RWPE2 (cell line): ENCODE results near the gene SSBP3.

Source experiments
- ATAC-seq: fragments of 200-7000 bp; cut with Tn5 transposase; 3 replicates; pipeline ENCODE4 v1.9.1; 2021; ENCODE audit warnings: low read depth
- DNase-seq: peaks from one replicate; pipeline ENCODE4 v3.0.0-alpha.2; 2020; ENCODE audit warnings: low spot score
- H3K27ac ChIP-seq: fragments of 450-650 bp; 2 replicates; pipeline ENCODE4 v1.5.1; 2017; ENCODE audit warnings: mild to moderate bottlenecking; ENCODE audit not compliant: poor library complexity, severe bottlenecking
- H3K27me3 ChIP-seq: fragments of 250-450 bp; sonication (Bioruptor Pico); 2 replicates; pipeline ENCODE4 v1.5.1; 2021; ENCODE audit warnings: mild to moderate bottlenecking, moderate library complexity; ENCODE audit not compliant: insufficient read depth, poor library complexity, severe bottlenecking
- H3K36me3 ChIP-seq: fragments of 250-450 bp; sonication (Bioruptor Pico); 2 replicates; pipeline ENCODE4 v1.5.1; 2020; ENCODE audit warnings: low read depth, mild to moderate bottlenecking, moderate library complexity
- H3K4me1 ChIP-seq: fragments of 250-450 bp; sonication (Bioruptor Pico); 2 replicates; pipeline ENCODE4 v1.5.1; 2021; ENCODE audit warnings: mild to moderate bottlenecking, moderate library complexity; ENCODE audit not compliant: insufficient read depth, poor library complexity, severe bottlenecking
- H3K4me3 ChIP-seq: fragments of 250-450 bp; sonication (Bioruptor Pico); 2 replicates; pipeline ENCODE4 v1.5.1; 2021; ENCODE audit warnings: mild to moderate bottlenecking, moderate library complexity; ENCODE audit not compliant: severe bottlenecking
- H3K9me3 ChIP-seq: fragments of 250-450 bp; sonication (Bioruptor Pico); 2 replicates; pipeline ENCODE4 v1.5.1; 2021; ENCODE audit warnings: mild to moderate bottlenecking, moderate library complexity; ENCODE audit not compliant: severe bottlenecking
- CTCF ChIP-seq: fragments of 450-650 bp; IDR thresholded peaks from one replicate; pipeline ENCODE4 v1.5.1; 2017; ENCODE audit warnings: mild to moderate bottlenecking, moderate library complexity; ENCODE audit not compliant: poor library complexity, severe bottlenecking

The SSBP3 gene

GRCh38 chr1:54365398-54365797 lies 40.8 kb downstream of the SSBP3 start:
- Histone ChIP-seq H3K4me3 (no peak overlapping the region), H3K27me3 (no peaks in the 10 kb centered on the region), H3K9me3 (no peaks in the 10 kb centered on the region), H3K27ac (no peak overlapping the region), H3K36me3 (no peaks in the 10 kb centered on the region), H3K4me1 (no peaks in the 10 kb centered on the region)
- ATAC-seq = no peak
- DNase-seq = no peak
- TF ChIP-seq CTCF = no peak

GRCh38 chr1:54364995-54365394 lies 41.2 kb downstream of the SSBP3 start:
- ATAC-seq (no peak), DNase-seq (no peak)
- no peaks in the 10 kb centered on the region for H3K27me3 ChIP-seq
- H3K9me3 ChIP-seq = no peaks in the 10 kb centered on the region
- no peak for TF ChIP-seq CTCF
- no peaks in the 10 kb centered on the region for H3K4me1 ChIP-seq
- no peak overlapping the region for H3K27ac ChIP-seq
- no peak overlapping the region for H3K4me3 ChIP-seq
- H3K36me3 ChIP-seq = no peaks in the 10 kb centered on the region

- ATAC-seq (no peak), DNase-seq (no peak)
- Histone ChIP-seq H3K4me3 (no peak overlapping the region), H3K9me3 (no peaks in the 10 kb centered on the region), H3K36me3 (no peaks in the 10 kb centered on the region), H3K27ac (no peak overlapping the region), H3K27me3 (no peaks in the 10 kb centered on the region), H3K4me1 (no peaks in the 10 kb centered on the region)
- no peak for TF ChIP-seq CTCF
Observed at GRCh38 chr1:54364582-54364981, 41.6 kb downstream of the SSBP3 start.

- no peaks in the 10 kb centered on the region for H3K9me3 ChIP-seq
- ATAC-seq = no peak
- no peaks in the 10 kb centered on the region for H3K27me3 ChIP-seq
- H3K27ac ChIP-seq = no peak overlapping the region
- no peak for DNase-seq
- H3K4me3 ChIP-seq = no peak overlapping the region
- no peaks in the 10 kb centered on the region for H3K36me3 ChIP-seq
- no peaks in the 10 kb centered on the region for H3K4me1 ChIP-seq
- no peak for TF ChIP-seq CTCF
Observed at GRCh38 chr1:54363925-54364324, 42.3 kb downstream of the SSBP3 start.

- no peaks in the 10 kb centered on the region for H3K9me3 ChIP-seq
- no peak overlapping the region for H3K27ac ChIP-seq
- TF ChIP-seq CTCF = no peak
- H3K27me3 ChIP-seq = no peaks in the 10 kb centered on the region
- DNase-seq (no peak), ATAC-seq (no peak)
- H3K4me3 ChIP-seq = no peak overlapping the region
- no peaks in the 10 kb centered on the region for H3K36me3 ChIP-seq
- H3K4me1 ChIP-seq = no peaks in the 10 kb centered on the region
Observed at GRCh38 chr1:54362881-54363340, 43.3 kb downstream of the SSBP3 start.
